GM11168 (cell line): ENCODE results near the gene ULBP1.
"Not testable (repeated sequence)": the region's sequence is repeated elsewhere in the genome, so short reads cannot be mapped to it uniquely, and the experiment has no call there.

Experiments used
- in situ Hi-C: fragments of 300-500 bp; cut with MboI; formaldehyde crosslinking; loops from one replicate; pipeline ENCODE4 v1.12.0; 2022; ENCODE audit warnings: low sequenced_read_pairs; ENCODE audit not compliant: unreplicated experiment

Gene ULBP1

GRCh38 chr6:149950423-149950822, 13.3 kb upstream of the ULBP1 start:
- in situ Hi-C loops, result no loop called here

GRCh38 chr6:149951096-149951495, 12.6 kb upstream of the ULBP1 start:
- in situ Hi-C loops, result no loop called here

- in situ Hi-C loops, result no loop called here
Observed at GRCh38 chr6:149951626-149952025, 12.1 kb upstream of the ULBP1 start.

GRCh38 chr6:149953390-149953789, 10.4 kb upstream of the ULBP1 start:
- in situ Hi-C loops, result not testable (repeated sequence)

GRCh38 chr6:149953934-149954327, 9.8 kb upstream of the ULBP1 start:
- in situ Hi-C loops, result not testable (repeated sequence)

- in situ Hi-C loops, result not testable (repeated sequence)
Observed at GRCh38 chr6:149954328-149954983, 9.3 kb upstream of the ULBP1 start.

- in situ Hi-C loops, result not testable (repeated sequence)
Observed at GRCh38 chr6:149954984-149955653, 8.6 kb upstream of the ULBP1 start.

GRCh38 chr6:149955654-149956317, 8.0 kb upstream of the ULBP1 start:
- in situ Hi-C loops, result not testable (repeated sequence)

GRCh38 chr6:149958124-149958523, 5.6 kb upstream of the ULBP1 start:
- in situ Hi-C loops, result not testable (repeated sequence)

- in situ Hi-C loops, result not testable (repeated sequence)
Observed at GRCh38 chr6:149959806-149960205, 3.9 kb upstream of the ULBP1 start.

GRCh38 chr6:149960488-149960887, 3.3 kb upstream of the ULBP1 start:
- in situ Hi-C loops, result no loop called here

- in situ Hi-C loops, result no loop called here
Observed at GRCh38 chr6:149961728-149962425, 1.9 kb upstream of the ULBP1 start.

GRCh38 chr6:149962461-149963211, 1.1 kb upstream of the ULBP1 start:
- in situ Hi-C loops, result no loop called here

- in situ Hi-C loops, result no loop called here
Observed at GRCh38 chr6:149963212-149963461, 606 bp upstream of the ULBP1 start.

GRCh38 chr6:149964308-149965193, 808 bp downstream of the ULBP1 start:
- in situ Hi-C loops, result no loop called here

GRCh38 chr6:149965194-149966020, 1.7 kb downstream of the ULBP1 start:
- in situ Hi-C loops, result no loop called here

- in situ Hi-C loops, result not testable (repeated sequence)
Observed at GRCh38 chr6:149966319-149966718, 2.6 kb downstream of the ULBP1 start.

- in situ Hi-C loops, result no loop called here
Observed at GRCh38 chr6:149967591-149967990, 3.8 kb downstream of the ULBP1 start.

GRCh38 chr6:149967999-149968398, 4.3 kb downstream of the ULBP1 start:
- in situ Hi-C loops, result not testable (repeated sequence)
